ENCODE data around the gene PTPRQ.

The PTPRQ gene

DNA sequence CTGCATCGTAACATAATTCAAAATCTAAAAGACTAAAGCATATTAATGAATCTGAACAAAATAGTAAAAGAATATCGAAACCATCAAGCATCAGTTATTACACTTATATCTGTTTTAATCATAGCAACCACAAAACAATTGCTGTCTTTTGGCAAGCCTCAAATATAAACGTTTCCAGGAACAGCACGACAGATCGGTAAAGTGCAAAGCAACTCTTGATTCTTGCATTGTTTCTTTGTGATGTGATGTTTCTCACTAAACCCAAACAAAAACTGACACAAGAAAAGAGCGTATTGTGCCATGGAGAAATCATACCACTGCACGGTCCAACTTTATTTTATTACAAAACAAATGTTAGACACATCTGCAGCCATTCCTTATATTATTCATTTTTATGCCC, 254.2 kb downstream of the PTPRQ start:
- no peak for DNase-seq (ENCODE audit: low read depth in 2 of 2, low spot score in 1 of 2)

DNA sequence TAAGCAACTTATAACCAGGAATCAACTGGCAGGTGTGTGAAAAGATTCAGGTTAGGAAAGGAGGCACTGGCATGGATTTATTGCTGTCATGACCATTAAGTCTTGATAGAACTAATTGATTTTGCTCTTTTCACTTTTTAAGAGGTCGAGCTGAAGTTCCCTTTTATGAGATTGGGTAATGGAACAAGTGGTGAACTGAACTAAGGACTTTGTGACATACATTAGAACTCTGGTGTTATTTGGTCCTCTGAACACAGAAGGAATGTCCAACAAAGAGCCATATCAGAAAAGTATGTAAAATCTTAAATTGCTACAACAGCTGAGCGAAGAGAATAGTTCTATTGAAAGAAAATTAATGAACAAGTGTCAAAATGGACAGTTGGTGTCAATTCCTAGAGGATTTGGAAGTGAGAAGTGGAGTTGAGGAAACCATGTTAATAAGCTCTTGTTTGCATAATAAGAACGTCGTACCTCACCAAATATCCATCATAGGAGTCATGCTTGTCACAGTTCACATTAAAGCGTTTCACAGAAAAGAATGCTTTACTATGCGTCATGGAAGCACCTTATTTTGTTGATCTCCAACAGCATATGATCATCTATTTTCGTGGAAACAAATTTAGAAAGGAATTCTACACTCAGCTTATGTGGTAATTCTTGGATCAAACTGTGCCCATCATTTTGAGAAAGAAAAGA, 255.0 kb downstream of the PTPRQ start:
- DNase-seq (ENCODE audit: low read depth in 2 of 2, low spot score in 1 of 2): no peak

DNA sequence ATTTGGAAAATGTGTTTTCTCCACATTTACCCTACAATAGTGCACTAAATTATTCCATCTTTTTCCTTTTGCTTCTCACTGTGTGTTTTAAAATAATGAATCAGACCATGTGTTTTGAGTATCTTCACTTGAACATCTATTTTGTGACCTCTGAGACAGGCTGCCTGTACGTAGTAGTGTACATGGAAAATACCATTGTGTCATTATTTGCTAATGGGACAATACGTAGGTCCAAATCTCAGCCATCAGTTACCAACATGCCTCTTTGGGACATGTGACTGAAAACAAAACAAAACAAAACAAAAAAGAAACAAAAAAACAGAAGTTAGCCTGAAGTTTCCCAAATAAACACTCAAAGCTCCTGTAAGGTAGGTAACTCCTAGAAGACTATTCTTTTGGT, 256.3 kb downstream of the PTPRQ start:
- DNase-seq (ENCODE audit: low read depth in 2 of 2, low spot score in 1 of 2): no peak

DNA sequence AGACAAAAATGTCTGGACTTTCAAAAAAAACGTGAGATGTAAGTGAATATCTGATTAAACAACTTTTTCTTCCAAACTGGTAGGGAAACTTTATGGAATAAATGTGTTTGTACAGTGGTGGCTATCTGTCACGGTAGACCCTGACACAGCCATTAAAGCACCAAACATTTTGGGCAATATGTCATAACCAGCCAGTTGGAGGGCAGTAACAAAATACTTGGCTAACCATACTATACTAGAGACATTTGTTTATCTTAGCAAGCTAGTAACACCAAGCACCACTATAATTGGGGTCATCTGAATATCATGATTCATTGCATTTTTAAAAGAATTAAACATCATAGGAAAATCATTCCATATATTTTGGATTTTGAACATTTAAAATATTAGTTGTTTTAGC, 257.4 kb downstream of the PTPRQ start:
- no peak for DNase-seq (ENCODE audit: low read depth in 2 of 2, low spot score in 1 of 2)

DNA sequence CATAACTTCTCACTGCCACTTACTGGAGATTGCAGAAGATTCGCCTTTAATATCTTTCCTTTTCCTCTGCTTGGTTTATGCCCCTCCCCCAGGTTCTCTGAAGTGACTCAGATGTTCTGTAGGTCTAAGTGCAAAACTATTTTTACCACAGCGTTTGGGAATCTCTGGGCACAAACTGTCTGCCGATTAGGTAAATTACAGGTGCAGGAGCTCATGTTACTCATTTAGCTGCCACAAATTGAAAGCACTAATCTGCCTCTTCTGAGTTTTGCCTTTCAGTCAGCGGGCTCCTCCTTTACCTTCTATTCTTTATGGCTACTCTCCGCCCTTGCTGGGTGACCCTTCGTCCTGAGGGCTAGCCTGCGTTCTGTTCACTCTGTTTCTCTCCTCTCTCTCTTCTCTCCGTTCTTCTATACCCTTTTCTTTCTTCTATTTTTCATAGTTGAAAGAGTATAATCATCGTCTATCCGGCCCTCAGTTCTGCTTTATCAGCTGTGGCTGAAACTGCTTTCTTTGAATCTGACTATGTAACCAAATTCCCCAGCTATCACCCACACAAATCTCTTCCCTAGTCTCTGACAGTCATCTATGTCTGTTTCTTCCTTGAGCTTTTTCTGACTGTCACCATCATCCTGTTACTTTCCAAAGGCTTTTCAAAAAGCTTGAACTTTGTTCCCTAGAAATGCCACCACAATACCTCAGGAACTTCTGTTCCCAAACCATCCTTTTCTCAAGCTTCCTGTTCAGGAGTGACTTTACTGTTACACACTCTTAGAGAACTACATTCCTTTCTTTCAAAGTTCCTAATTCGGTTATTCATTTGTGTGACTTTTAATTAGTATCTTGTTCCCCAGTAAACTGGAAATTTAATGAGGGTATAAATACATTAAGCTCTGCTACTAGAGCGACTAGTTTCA, 259.1 kb downstream of the PTPRQ start:
- DNase-seq (ENCODE audit: low read depth in 2 of 2, low spot score in 1 of 2): no peak

DNA sequence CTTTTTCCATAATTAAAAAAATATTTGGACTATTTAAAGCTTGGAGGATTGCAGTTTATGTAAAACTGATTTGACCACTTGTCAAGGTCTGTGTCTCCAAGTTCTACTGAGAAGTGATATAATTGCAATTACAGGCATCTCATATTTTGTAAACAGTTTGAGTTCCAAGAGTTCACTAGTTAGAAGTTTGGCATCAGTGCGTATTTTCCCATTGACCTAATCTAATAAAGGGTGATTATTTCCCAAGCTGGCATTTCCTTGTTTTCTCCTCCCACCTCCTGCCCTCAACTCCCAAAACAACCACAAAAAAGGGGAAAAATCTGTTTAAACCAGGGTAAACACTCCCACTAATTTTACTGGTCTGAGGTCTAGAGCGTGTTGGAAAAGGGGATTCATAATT, 260.4 kb downstream of the PTPRQ start:
- no peak for DNase-seq (ENCODE audit: low read depth in 2 of 2, low spot score in 1 of 2)

DNA sequence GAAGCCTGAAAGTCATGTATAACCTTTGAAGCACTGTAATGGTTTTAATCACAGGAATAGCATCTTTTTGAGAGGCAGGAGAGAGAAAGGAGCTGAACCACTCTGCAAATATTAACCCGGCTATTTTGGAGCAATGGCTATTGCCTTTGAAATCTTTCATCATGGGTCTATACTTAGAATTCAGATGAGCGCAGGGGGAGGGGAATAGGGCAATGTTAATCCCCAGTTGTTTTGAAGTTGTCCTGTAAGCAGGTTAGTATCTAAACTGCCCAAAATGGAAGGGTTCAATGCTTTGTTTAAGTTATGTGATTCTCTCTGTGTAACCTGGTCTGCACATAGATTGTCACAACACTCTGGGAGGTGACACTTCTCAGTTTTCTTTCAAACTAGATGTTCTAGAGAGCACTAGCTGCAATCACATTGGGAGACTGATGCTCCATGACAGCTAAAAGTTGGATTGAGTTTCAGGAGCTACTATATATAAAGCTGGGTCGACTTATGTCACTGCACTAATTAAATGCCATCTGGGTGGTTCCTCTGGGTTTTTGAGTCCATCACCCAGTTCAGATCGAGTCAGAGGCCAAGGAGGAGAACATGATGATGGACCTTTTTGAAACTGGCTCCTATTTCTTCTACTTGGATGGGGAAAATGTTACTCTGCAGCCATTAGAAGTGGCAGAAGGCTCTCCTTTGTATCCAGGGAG, 263.2 kb downstream of the PTPRQ start, which contains the start of gene MYF6:
Gene MYF6, plus strand, starts transcription at position 509 of the 704 bp plus-strand sequence. Its CDS starts 86 bp downstream, at position 595.
- no peak for DNase-seq (ENCODE audit: low read depth in 2 of 2, low spot score in 1 of 2)

DNA sequence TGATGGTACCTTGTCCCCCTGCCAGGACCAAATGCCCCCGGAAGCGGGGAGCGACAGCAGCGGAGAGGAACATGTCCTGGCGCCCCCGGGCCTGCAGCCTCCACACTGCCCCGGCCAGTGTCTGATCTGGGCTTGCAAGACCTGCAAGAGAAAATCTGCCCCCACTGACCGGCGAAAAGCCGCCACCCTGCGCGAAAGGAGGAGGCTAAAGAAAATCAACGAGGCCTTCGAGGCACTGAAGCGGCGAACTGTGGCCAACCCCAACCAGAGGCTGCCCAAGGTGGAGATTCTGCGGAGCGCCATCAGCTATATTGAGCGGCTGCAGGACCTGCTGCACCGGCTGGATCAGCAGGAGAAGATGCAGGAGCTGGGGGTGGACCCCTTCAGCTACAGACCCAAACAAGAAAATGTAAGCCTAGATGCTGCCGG, 263.8 kb downstream of the PTPRQ start:
- DNase-seq (ENCODE audit: low read depth in 2 of 2, low spot score in 1 of 2): no peak

DNA sequence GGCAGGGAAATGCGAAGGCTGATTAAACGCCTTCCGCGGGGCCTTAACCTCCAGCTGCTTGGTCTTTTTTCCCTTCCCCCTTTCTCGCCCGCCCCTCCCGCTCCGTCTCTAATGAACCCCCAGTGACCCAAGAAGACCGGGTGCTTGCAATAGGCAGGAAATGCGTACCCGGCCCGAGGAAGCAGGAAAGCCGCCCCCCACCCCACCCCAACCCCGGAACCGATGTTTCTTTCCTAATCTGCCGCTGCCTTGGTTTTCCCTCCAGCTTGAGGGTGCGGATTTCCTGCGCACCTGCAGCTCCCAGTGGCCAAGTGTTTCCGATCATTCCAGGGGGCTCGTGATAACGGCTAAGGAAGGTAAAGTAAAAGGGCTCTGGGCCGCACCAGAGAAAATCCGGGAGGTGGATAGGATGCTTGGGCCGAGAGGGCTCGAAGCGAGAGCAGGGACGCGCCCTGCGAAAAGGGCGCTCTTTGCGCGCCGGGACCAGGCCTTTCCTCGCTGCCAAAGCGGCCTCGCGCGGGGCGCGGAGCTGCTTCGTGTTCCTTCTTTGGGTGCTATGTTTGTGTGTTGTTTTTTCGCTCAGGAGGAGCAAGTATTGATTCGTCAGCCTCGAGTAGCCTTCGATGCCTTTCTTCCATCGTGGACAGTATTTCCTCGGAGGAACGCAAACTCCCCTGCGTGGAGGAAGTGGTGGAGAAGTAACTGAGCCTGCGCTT, 264.4 kb downstream of the PTPRQ start:
- DNase-seq (ENCODE audit: low read depth in 2 of 2, low spot score in 1 of 2): no peak

DNA sequence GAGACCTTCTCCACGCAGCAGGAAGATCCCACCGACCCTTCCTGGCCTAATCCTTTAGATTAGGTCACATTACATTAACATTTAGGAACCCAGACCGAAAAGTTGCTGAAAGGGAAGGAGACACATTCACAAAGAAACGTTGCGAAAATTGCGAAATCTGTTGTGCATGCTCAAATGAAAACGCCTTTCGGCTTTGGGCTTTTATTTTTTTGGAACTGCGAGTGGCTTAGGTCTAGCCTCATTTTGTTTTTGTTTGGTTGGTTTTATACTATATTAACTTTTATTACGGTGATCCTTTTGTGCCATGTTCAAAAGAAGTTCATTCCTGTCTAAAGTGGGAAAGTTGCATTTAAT, 264.9 kb downstream of the PTPRQ start:
- no peak for DNase-seq (ENCODE audit: low read depth in 2 of 2, low spot score in 1 of 2)

DNA sequence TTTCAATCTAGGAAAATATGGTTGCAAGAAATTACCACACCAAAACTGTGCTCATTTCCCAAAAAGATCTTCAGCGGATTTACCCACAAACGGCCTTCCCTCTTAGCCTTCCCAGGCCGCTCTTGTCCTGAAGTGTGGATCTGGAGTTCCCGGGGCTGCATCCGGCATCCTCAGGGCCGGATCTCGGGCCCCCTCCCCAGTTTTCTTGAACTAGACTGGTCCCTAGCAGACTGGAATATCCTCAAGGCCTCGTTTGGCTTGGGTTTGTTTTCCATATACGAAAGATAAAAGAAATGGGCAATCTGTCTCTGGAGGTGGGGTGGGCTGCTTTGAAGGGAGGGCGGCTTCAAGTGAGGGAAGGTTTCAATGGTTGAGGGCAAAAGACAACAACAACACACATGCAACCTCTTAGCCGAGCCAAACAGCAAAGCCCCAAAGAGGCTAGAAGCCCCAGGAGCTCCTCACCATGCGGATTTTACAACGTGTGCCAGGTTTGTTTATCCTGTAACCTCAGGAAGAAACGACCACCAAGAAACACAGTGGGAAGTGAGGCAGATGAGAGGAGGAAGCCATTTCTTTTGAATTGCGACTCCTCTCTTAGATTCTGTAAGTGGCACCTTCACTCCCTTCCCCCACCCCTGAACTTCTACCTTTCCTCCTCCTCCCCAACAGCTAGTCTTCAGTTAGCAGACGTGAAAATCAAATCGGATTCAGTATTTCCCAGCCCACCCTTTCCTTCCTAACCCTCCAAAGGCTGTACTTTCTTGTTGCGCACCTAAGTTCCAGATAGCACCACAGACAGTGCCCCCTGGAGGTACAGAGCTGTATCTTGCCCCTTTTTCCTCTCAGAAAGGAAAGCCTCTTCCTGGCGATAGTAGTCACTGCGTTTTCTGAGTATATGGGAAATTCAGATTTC, 266.0 kb downstream of the PTPRQ start:
- DNase-seq (ENCODE audit: low read depth in 2 of 2, low spot score in 1 of 2): no peak

DNA sequence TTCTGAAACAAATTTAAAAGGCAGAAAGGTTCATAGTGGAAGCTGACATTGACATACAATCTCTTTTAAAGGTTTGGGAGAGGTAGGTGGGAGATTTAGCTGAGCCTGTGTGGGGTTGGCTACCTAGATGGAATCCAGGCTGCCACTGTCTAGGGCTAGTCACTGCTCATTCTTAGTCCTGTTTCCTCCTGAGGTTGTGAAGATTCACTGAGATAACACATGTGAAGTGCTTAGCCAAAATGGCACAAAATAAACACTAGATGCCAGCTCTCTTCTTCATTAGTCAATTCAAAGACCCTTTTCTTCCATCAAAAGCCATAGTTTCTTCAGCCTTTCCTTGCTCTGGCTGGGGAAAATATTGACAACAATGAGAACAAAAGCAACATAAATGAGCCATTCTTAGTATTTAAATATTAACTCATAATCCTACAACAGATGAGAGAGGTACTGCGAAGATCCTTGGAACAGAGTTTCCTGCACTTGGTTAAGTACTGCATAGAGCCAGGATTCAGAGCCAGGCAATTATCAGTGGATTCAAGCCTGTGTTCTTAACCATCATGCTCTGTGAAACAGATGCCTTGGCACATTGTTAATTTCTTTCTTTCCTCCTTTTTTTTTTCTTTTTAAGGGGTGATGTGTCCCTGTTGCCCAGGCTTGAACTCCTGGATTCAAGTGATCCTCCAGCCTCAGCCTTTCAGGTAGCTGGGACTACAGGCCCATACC, 266.9 kb downstream of the PTPRQ start:
- no peak for DNase-seq (ENCODE audit: low read depth in 2 of 2, low spot score in 1 of 2)

DNA sequence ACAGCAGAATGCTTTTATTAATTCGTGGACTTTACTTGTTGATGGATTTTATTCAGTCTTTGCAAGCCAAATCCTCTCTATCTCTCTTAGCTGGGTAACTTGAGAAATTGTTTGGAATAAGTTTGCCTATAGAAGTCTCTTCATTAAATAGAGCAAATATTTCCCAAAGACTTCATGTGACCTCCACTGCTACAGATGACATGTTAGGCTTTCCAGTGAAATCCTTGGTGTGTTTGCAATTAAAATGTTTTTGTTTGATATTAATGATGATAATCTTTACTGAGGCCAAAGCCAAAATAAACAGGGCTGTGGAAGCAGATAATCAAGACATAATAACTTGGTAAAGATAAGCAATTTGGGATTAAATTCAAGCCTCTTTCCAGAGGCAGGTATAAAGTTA, 267.8 kb downstream of the PTPRQ start:
- DNase-seq (ENCODE audit: low read depth in 2 of 2, low spot score in 1 of 2): no peak

DNA sequence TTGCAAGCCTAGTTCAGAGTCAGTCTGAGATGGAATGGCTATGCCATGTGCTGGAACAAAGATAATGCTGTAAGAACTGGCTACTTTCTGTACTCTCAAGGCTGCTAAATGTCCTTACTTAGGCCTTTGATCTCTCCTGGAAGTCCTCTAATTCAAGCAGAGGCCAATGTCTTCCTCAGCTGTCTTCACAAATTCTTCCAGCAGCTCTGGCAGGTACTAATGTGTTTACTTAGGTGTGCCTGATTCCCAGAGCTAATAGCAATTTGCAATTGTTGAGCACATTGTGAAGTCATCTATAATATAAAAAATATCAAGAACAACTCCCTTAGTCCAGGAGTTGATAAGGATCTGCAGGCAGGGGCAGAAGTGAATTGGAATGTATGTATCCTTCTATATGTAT, 268.8 kb downstream of the PTPRQ start:
- DNase-seq (ENCODE audit: low read depth in 2 of 2, low spot score in 1 of 2): no peak

DNA sequence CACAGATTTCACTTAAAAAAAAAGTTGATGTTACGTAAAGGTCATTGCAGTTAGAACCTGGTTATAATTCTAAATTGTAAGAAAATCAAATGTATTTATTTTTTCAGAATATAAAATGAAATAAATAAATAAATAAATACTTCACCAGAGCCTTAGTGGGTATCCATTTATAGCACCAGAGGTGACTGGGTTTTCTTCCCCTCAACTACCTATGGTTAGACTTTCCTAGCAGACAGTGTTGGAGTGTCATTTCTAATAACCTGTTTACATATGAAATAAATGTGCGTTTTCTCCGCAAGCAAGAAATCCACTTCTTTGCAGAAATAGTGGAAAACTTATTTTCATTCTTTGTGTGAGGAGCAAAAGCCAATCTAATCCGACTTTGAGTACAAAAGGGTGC, 269.4 kb downstream of the PTPRQ start:
- DNase-seq (ENCODE audit: low read depth in 2 of 2, low spot score in 1 of 2): no peak

DNA sequence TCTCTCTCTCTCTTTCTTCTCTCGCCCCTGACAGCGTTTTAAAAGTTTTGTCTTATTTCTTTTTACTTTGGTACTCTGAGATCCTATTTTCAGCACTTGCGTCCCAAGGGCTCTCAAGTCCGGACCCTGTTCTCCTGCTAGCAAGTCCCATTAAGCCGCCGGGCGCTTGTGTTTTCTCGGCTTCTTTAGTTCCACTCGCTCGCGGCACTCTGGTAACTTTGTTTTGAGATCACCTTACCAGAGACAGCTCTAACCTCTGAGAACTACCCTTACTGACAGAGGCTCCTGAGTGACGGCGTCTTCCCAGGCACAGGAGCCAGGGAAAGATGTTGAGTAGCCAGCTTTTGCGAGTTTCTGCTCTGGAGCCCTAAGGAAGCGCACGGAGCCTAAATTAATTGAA, 270.0 kb downstream of the PTPRQ start:
- DNase-seq (ENCODE audit: low read depth in 2 of 2, low spot score in 1 of 2): no peak

DNA sequence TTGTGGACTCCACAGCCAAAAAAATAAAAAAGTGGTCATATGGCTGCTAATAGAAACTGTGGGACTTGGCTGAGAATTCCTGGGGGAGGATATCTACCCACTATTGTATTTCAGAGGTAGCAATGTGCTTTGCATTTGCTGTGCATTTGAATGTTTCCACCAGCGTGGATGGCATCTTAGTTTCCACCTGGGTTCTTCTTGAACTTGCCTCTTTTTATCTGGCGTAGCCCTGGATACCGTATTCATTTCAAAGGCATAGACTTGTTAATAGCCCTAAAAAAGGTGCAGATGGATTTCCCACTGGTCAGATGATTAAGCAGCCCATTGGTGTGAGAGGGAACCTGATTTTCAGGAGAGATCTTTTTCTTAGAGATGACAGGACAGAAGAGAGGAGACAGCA, 270.8 kb downstream of the PTPRQ start:
- DNase-seq (ENCODE audit: low read depth in 2 of 2, low spot score in 1 of 2): no peak

DNA sequence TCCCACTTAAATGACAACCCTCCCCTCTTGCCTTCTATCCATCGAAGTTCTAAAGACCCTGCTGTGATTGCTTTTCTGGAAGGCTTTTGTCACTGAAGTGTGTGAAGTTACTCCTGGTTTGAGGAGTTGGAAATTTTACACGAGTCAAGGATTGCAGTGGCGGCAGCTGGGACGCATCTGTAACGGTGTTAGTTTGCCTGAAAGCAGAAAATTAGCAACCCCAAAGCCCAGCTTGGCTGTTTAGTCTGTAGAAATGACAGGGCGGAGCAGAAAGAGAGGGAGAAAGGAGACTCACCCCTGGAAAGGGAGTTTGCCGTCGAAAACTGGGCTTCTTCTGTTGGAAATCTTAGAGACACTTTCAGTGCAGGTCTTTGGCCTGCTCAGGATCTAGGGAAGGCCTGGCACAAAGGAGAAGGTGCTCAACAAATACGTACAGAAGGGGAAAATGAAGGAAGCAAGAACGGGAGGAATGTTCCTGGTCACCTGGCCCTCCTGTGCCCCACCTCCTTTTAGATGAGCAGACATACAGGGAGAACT, 271.7 kb downstream of the PTPRQ start:
- no peak for DNase-seq (ENCODE audit: low read depth in 2 of 2, low spot score in 1 of 2)
